Measurements from ENCODE around the gene RPS21. TPM values are rescaled to one million over a fixed set of nuclear protein-coding genes. Genes with fewer than 3 reads are reported as not detected.
A peak's percentile ranks its signal among the peaks of the same experiment; 100 is the strongest.

Gene RPS21
- total RNA-seq, 6 experiments from 2014 or later: 1,061 to 1,388 (median 1,229) TPM

GRCh38 chr20:62402456-62403150 lies 15.7 kb downstream of the RPS21 start:
- H3K27me3 Mint-ChIP-seq (ENCODE audit: insufficient read depth): no peaks in the 10 kb centered on the region; the same call in 1 of the 2 replicates
- TF ChIP-seq, protein P1, sequence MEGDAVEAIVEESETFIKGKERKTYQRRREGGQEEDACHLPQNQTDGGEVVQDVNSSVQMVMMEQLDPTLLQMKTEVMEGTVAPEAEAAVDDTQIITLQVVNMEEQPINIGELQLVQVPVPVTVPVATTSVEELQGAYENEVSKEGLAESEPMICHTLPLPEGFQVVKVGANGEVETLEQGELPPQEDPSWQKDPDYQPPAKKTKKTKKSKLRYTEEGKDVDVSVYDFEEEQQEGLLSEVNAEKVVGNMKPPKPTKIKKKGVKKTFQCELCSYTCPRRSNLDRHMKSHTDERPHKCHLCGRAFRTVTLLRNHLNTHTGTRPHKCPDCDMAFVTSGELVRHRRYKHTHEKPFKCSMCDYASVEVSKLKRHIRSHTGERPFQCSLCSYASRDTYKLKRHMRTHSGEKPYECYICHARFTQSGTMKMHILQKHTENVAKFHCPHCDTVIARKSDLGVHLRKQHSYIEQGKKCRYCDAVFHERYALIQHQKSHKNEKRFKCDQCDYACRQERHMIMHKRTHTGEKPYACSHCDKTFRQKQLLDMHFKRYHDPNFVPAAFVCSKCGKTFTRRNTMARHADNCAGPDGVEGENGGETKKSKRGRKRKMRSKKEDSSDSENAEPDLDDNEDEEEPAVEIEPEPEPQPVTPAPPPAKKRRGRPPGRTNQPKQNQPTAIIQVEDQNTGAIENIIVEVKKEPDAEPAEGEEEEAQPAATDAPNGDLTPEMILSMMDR (IDR thresholded peaks at IDR 0.05): no peak
- H3K9me3 Mint-ChIP-seq: peaks cover 7% of the 10 kb centered on the region; the same call in 1 of the 2 replicates
- no peak overlapping the region for H3K27ac Mint-ChIP-seq
- no peak overlapping the region for H3K4me3 Mint-ChIP-seq
- peaks cover 11% of the 10 kb centered on the region for H3K4me1 Mint-ChIP-seq (ENCODE audit: low read depth)
- H3K36me3 Mint-ChIP-seq (ENCODE audit: low read depth): peaks cover 4% of the 10 kb centered on the region; the same call in 1 of the 2 replicates
- no peak for DNase-seq

- Mint-ChIP-seq H3K27me3 (ENCODE audit: insufficient read depth) (no peaks in the 10 kb centered on the region; the same call in 1 of the 2 replicates), H3K36me3 (ENCODE audit: low read depth) (no peaks in the 10 kb centered on the region), H3K4me1 (ENCODE audit: low read depth) (peaks cover 11% of the 10 kb centered on the region), H3K9me3 (no peaks in the 10 kb centered on the region), H3K4me3 (no peak overlapping the region), H3K27ac (no peak overlapping the region)
- TF ChIP-seq, protein P1 (IDR thresholded peaks at IDR 0.05): no peak
- DNase-seq: no peak
These were observed 16.4 kb downstream of the RPS21 start for GRCh38 chr20:62403331-62403730.

- TF ChIP-seq, protein P1 (IDR thresholded peaks at IDR 0.05): no peak
- H3K27ac Mint-ChIP-seq: no peak overlapping the region
- no peak overlapping the region for H3K4me3 Mint-ChIP-seq
These were observed 17.3 kb downstream of the RPS21 start for GRCh38 chr20:62404112-62404665.

DNA sequence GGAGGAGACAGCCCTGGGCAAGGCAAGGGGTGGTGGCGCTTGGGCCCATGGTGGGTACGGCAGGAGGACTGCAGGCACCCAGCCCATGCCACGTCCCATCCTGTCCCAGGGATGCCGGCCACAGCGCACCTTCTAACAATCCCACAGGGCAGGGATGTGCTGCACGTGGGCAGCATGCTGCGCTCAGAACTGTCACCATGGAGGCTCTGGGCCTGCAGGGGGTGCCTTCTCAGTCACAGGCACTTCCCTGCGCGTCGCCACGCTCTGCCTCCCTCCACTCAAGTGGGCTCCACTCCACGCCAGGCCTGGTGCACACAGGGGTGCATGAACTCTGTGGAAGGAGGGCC lies 17.8 kb downstream of the RPS21 start:
- Mint-ChIP-seq H3K9me3 (no peaks in the 10 kb centered on the region), H3K27ac (no peak overlapping the region)
- DNase-seq: no peak

More at GRCh38 chr20:62404112-62404665, 17.3 kb downstream of the RPS21 start:
- Mint-ChIP-seq H3K27me3 (ENCODE audit: insufficient read depth) (no peaks in the 10 kb centered on the region; the same call in 1 of the 2 replicates), H3K4me1 (ENCODE audit: low read depth) (peaks cover 11% of the 10 kb centered on the region), H3K36me3 (ENCODE audit: low read depth) (no peaks in the 10 kb centered on the region), H3K9me3 (no peaks in the 10 kb centered on the region)
- DNase-seq: no peak

DNA sequence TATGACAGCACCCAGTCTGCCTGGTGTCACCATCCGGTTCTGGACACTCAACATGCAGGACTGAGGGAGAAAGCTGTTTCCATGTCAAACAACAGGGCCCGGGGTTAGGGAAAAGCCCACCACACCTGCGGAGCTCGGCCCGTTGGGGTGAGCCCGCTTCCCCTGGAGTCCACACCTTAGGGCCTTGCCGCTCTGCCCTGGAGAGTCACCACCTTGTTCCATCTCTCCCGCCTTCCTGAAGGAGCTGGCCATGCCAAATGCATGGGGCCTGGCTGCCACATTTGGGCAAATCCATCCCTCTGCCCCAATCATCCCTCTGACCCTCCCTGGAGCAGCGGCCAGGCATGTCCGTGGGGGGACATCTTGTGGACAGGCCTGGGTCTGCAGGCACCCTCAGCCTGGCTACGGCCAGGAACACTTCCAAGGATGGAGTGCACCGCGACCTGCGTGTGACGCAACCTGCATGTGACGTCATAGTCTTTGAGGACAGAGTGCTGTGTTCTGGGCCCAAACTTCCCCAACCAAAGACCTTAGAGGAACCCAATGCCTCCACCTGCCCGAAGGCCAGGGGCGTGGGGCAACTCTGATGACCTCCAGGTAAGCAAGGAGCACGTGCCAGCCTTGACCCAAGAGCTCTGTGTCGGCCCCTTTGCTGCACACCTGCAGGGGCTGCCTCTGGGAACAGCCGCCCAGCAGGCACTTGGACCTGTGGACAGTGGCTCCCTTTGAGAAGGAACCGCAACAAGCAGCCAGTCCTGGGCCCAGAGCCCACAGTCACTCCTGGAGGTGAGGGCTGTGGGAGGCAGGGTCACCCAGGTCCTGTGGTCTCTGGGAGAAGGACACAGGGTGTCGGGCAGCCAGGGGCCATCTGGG lies 18.4 kb downstream of the RPS21 start:
- TF ChIP-seq, protein P1 (IDR thresholded peaks at IDR 0.05): peak; percentile 63; the same call in 1 of the 2 replicates
- peak; percentile 37 for DNase-seq
- Mint-ChIP-seq H3K27ac (no peak overlapping the region; the same call in 1 of the 2 replicates), H3K4me3 (peak overlapping the region; percentile 81), H3K36me3 (ENCODE audit: low read depth) (no peaks in the 10 kb centered on the region), H3K9me3 (no peaks in the 10 kb centered on the region), H3K27me3 (ENCODE audit: insufficient read depth) (no peaks in the 10 kb centered on the region; the same call in none of the 2 replicates), H3K4me1 (ENCODE audit: low read depth) (peaks cover 11% of the 10 kb centered on the region)

More for the DNA sequence above, 17.8 kb downstream of the RPS21 start:
- H3K36me3 Mint-ChIP-seq (ENCODE audit: low read depth): no peaks in the 10 kb centered on the region
- TF ChIP-seq, protein P1 (IDR thresholded peaks at IDR 0.05): no peak
- H3K27me3 Mint-ChIP-seq (ENCODE audit: insufficient read depth): no peaks in the 10 kb centered on the region; the same call in none of the 2 replicates
- H3K4me1 Mint-ChIP-seq (ENCODE audit: low read depth): peaks cover 11% of the 10 kb centered on the region
- no peak overlapping the region for H3K4me3 Mint-ChIP-seq
